Panc1 (cell line): ENCODE results near the gene GAL3ST1.

Experiments
- CTCF ChIP-seq: fragments of 450-650 bp; IDR thresholded peaks from 2 replicates; pipeline ENCODE4 v1.5.1; 2017; ENCODE audit warnings: mild to moderate bottlenecking
- POLR2AphosphoS5 ChIP-seq: IDR thresholded peaks from 2 replicates; pipeline ENCODE4 v1.6.1; 2012; ENCODE audit warnings: mild to moderate bottlenecking, low read depth, low read length, moderate library complexity
- REST ChIP-seq, 2 experiments: IDR thresholded peaks; 2 replicates each; pipeline ENCODE4 v1.6.1; 2011 to 2012; ENCODE audit warnings: low read depth in 2 of 2, control low read depth in 1 of 2, low read length in 1 of 2, mild to moderate bottlenecking in 1 of 2, moderate library complexity in 1 of 2; ENCODE audit not compliant: insufficient read depth in 1 of 2
- TCF7L2 ChIP-seq: IDR thresholded peaks from 2 replicates; pipeline ENCODE4 v1.6.1; 2011; ENCODE audit warnings: mild to moderate bottlenecking, low read depth, low read length, inconsistent platforms

GRCh38 chr22:30609260-30610185 is 35.1 kb upstream of the GAL3ST1 start:
- TF ChIP-seq CTCF (no peak), POLR2AphosphoS5 (no peak), REST (IDR thresholded peaks at IDR 0.05; ENCODE audit: insufficient read depth in 1 of 2, low read depth in 2 of 2, low read length in 1 of 2) (no peak), TCF7L2 (no peak)
